Activated CD4-positive, alpha-beta T cell treated with anti-CD3 and anti-CD28 coated beads for 48 hours (primary cell): ENCODE data around the gene COPS6.

Experiments
- DNase-seq: peaks from one replicate; pipeline ENCODE4 v3.0.0-alpha.2; 2020

The COPS6 gene

GRCh38 chr7:100080907-100081534, 7.7 kb upstream of the COPS6 start:
- no peak for DNase-seq

- DNase-seq: peak; percentile 99
Observed at GRCh38 chr7:100081535-100082102, 7.2 kb upstream of the COPS6 start, which contains the start of gene ZNF3. Gene ZNF3, minus strand, starts transcription at chr7:100081723. Its CDS starts 4,366 bp downstream, at chr7:100077357.

- no peak for DNase-seq
Observed at GRCh38 chr7:100082978-100083377, 5.8 kb upstream of the COPS6 start.

- DNase-seq: no peak
Observed at GRCh38 chr7:100085515-100085914, 3.3 kb upstream of the COPS6 start.

GRCh38 chr7:100087055-100087750, 1.6 kb upstream of the COPS6 start:
- no peak for DNase-seq

GRCh38 chr7:100088095-100088620, 611 bp upstream of the COPS6 start:
- DNase-seq: no peak

GRCh38 chr7:100089458-100090196, 858 bp downstream of the COPS6 start:
- no peak for DNase-seq

GRCh38 chr7:100090527-100091410, 2.0 kb downstream of the COPS6 start:
- peak; percentile 32 for DNase-seq

GRCh38 chr7:100091411-100092181, 2.8 kb downstream of the COPS6 start:
- peak; percentile 48 for DNase-seq

- DNase-seq: no peak
Observed at GRCh38 chr7:100093054-100093453, 4.3 kb downstream of the COPS6 start.

GRCh38 chr7:100093498-100093897, 4.7 kb downstream of the COPS6 start:
- no peak for DNase-seq

- no peak for DNase-seq
Observed at GRCh38 chr7:100093925-100094486, 5.2 kb downstream of the COPS6 start.

- no peak for DNase-seq
Observed at GRCh38 chr7:100095289-100095688, 6.5 kb downstream of the COPS6 start.

- DNase-seq: no peak
Observed at GRCh38 chr7:100095704-100096103, 6.9 kb downstream of the COPS6 start.

GRCh38 chr7:100098913-100099312, 10.1 kb downstream of the COPS6 start:
- DNase-seq: no peak

GRCh38 chr7:100099452-100099851, 10.7 kb downstream of the COPS6 start:
- DNase-seq: no peak

- peak; percentile 90 for DNase-seq
Observed at GRCh38 chr7:100100420-100101015, 11.7 kb downstream of the COPS6 start.

GRCh38 chr7:100101016-100101862, 12.5 kb downstream of the COPS6 start, which contains the start of the genes AP4M1 and MCM7:
Gene AP4M1, plus strand, starts transcription at chr7:100101643. Its CDS starts 72 bp downstream, at chr7:100101715.
Gene MCM7, minus strand, starts transcription at chr7:100101397. Its CDS starts 103 bp downstream, at chr7:100101294.
- DNase-seq: peak; percentile 99
